HG03439 (cell line): Measurements from ENCODE around the gene MRPL42.
"Not testable (repeated sequence)": the region's sequence is repeated elsewhere in the genome, so short reads cannot be mapped to it uniquely, and the experiment has no call there.

Experiments
- ATAC-seq: cut with Tn5 transposase; IDR thresholded peaks from one replicate; pipeline ENCODE4 v1.9.1; 2021; ENCODE audit warnings: mild to moderate bottlenecking, moderate library complexity; ENCODE audit not compliant: unreplicated experiment

MRPL42 gene

GRCh38 chr12:93467351-93468007 lies at the start of gene MRPL42:
Gene MRPL42 (plus strand): TSS chr12:93467514. CDS start chr12:93469286, 1,772 bp downstream.
- peak; percentile 93 for ATAC-seq

- ATAC-seq: no peak
These were observed 49.3 kb upstream of the MRPL42 start for GRCh38 chr12:93417967-93418480.

- peak; percentile 41 for ATAC-seq
These were observed 47.8 kb upstream of the MRPL42 start for GRCh38 chr12:93419388-93420034.

GRCh38 chr12:93422050-93422449 lies 45.3 kb upstream of the MRPL42 start:
- ATAC-seq: no peak

- no peak for ATAC-seq
These were observed 41.4 kb upstream of the MRPL42 start for GRCh38 chr12:93425736-93426411.

- no peak for ATAC-seq
These were observed 40.9 kb upstream of the MRPL42 start for GRCh38 chr12:93426412-93426805.

GRCh38 chr12:93427779-93428564 lies 39.3 kb upstream of the MRPL42 start:
- ATAC-seq: no peak

- ATAC-seq: no peak
These were observed 37.9 kb upstream of the MRPL42 start for GRCh38 chr12:93429448-93429847.

- no peak for ATAC-seq
These were observed 37.5 kb upstream of the MRPL42 start for GRCh38 chr12:93429852-93430251.

GRCh38 chr12:93430280-93430679 lies 37.0 kb upstream of the MRPL42 start:
- no peak for ATAC-seq

- ATAC-seq: not testable (repeated sequence)
These were observed 35.3 kb upstream of the MRPL42 start for GRCh38 chr12:93432031-93432430.

GRCh38 chr12:93434256-93434865 lies 33.0 kb upstream of the MRPL42 start:
- ATAC-seq: no peak

GRCh38 chr12:93438266-93439050 lies 28.9 kb upstream of the MRPL42 start:
- no peak for ATAC-seq

- no peak for ATAC-seq
These were observed 27.1 kb upstream of the MRPL42 start for GRCh38 chr12:93440043-93440835.

GRCh38 chr12:93441081-93441616 lies 26.2 kb upstream of the MRPL42 start:
- peak; percentile 2 for ATAC-seq

- ATAC-seq: peak; percentile 76
These were observed 25.5 kb upstream of the MRPL42 start, which contains the start of gene UBE2N for GRCh38 chr12:93441617-93442410. Gene UBE2N (minus strand): TSS chr12:93441947. CDS start chr12:93441884, 63 bp downstream.

GRCh38 chr12:93442411-93443340 lies 24.6 kb upstream of the MRPL42 start:
- ATAC-seq: no peak
